NOMO-1 (cell line): ENCODE measurements around the gene UQCRQ.

Experiments used
- DNase-seq, 2 experiments: peaks; one replicate each; lab custom pipeline; 2025; ENCODE audit not compliant: unreplicated experiment in 2 of 2; lab: John Stamatoyannopoulos, UW

Gene UQCRQ

DNA sequence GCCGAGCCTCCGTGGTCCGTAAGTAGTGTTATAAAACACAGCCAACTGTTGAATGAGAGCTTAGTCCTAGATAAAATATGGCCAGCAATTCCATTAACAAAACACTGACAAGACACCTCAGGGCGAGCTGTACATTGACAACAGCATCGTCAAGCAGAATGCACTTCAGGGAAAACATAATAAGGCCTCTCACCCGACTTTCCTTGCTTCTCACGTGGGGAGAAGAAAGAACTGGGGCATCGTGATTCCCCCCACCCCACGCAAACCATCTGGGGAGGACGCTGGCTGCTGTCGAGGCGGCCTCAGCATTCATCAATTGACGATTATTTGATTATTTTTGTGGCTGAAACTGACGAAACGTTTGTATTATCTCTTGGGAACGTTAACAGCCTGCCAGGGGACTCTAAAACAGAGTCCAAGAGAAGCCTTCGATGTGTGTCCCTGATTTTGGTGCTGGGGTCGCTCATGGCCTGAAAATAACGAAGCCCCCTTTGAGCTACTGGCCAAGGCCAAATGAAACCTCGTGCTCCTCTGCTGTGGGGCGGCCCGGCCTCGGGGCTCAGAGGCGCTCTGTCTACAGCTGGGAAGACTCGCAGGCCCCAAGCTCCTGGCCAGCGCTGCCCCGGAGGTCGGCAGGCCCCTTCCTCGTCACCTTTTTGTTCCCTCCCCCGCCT, 637 bp upstream of the UQCRQ start:
- DNase-seq: peak in 1 of 2 experiments; percentile 73

DNA sequence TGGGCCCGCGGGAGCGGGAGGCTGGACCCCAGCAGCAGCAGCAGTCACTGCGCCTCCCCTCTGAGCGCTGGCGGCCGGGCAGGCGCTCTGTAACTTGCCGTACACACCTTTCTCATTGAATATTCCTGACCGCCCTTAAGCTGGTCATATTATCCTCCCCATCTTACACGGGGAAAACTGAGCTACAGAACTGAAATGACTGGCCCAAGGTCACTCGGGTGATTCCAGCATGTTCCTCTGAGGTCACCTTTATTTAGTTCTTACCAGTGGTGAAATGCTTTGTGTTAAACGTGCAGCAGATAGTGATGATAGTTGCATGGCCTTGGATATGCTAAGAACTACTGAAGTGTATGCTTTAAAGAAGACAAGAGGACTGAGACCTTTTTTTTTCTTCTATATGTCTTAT, 607 bp downstream of the UQCRQ start:
- no peak for DNase-seq

DNA sequence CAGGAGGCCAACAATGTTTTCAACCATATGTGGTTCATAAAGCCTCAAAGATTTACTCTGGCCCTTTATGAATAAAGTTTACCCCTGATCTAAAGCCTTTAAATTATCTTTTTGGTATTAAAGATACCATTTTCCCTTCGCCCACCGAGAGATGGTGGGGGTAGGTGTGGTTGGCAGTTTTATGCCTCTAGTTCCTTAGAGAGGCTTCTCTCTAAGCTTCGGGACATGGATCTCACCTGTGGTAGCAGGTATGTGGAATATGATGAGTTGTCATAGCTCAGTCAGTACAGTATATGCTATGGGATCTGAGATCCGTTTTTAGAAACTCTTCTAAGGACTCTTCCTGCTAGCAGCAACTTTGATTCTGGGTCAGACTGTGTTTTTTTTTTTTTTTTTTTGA, 2.3 kb downstream of the UQCRQ start:
- no peak for DNase-seq

GRCh38 chr5:132870801-132871200, 4.4 kb downstream of the UQCRQ start:
- DNase-seq: no peak

- no peak for DNase-seq
Observed at GRCh38 chr5:132871459-132872284, 5.2 kb downstream of the UQCRQ start.

DNA sequence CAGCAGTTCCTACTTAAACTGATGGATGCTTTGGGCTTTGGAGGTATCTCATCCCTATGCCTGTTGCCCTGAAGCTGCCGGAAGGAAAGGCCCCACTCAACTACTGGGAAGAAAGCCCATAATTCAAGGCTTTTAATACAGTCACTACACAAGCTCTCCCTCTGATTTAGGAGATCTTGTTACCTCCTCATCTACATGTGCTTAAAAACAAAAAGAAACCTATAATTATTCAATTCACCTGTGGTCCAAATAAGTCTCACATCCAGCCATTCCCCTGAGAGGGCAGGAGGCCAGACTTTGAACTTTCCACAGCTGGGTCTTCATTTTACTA, 6.3 kb downstream of the UQCRQ start:
- no peak for DNase-seq

- no peak for DNase-seq
Observed at GRCh38 chr5:132873119-132873929, 6.9 kb downstream of the UQCRQ start, which contains the start of gene LEAP2. TSS of gene LEAP2 (plus strand) at chr5:132873668. CDS start at chr5:132873695, 27 bp downstream.

- DNase-seq: no peak
Observed at GRCh38 chr5:132873930-132874271, 7.5 kb downstream of the UQCRQ start.

GRCh38 chr5:132876020-132876759, 9.7 kb downstream of the UQCRQ start:
- DNase-seq: no peak

DNA sequence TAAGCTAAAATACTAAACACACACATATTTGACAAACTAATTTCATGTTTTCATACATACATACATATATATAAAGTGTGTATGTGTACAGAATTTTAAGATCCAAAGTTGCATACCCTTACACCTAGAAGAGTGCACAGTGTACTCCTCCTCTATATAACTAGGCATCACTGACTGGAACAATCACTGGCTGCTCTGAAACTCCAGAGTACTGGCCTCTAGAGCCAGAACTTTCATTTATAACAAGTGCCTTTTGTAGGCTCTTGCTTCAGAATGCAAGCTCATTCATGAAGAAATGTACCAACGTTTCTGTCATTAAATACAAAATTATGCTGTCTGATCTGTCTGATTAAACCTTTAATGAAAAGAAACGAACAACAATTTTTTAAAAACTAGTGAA, 11.0 kb downstream of the UQCRQ start:
- no peak for DNase-seq

DNA sequence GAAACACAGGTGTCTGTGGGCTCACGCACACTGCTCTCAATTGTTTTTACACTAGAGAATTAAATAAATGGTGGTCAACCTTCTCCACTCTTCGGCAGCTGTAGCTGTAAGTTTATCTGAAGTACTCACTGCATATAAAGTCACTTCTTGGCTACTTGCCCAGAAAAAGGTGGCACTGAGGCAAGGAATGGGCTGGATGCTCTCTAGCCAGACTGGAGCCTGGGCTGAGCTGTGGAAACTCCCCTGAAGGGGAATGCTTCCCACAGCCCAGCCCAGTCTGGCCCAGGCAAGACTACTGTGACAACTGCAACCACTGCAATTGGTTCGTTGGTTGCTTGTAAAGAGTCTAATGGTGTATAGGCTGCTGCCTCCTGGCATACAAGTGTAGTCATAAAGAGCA, 11.5 kb downstream of the UQCRQ start:
- no peak for DNase-seq

GRCh38 chr5:132883261-132883834, 16.9 kb downstream of the UQCRQ start:
- DNase-seq: peak; percentile 41 to 84

DNA sequence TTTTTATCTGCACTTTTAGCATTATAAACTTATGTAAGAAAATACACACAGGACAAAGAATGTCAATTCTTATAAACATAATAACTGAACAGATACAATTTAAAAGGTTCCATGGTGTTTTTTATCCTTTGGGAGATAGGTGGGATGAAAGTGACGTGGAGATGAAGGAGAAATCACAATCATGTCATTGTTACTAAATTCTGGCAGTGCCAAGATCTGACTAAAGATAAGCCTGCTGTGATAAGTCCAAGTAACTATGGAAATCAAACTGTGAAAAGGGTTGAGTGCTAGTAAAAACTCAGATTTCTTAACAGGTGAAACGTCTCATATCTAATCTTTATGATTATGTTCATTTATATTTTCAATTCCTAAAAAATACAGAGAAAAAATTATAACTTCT, 18.1 kb downstream of the UQCRQ start:
- no peak for DNase-seq

DNA sequence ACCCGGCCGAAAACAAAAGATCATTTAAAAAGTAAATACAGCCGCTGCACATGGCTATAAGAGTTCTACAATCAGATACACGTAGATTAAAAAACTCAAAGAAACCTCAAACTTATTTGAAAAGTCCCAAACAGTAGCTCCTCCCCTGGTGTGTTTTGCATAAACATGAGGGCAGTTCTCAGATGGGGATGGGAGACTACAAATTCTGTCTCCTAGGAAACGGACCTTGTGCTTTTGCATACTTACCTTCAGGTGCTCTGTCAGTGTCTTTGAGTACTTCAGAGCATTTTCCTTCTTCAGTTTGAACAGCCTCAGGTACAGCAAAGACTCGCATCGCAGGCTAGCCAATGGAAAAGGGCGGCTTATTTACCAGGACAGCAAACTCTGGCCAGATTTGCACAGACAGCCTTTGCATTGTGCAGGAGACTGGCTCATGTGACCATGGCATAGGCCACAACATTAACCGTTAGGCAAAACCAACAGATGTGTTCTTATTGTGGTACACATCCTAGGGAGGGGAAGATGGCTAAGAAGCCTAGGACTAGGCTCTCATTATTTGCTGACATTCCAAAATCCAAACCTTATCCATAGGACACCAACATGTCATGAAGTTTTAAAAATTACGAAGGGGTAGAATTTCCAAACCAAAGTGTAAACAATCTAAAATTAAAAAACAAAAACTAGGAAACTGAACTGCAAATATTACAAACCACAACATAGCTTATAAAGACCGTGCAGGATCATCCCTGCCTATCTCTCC, 19.8 kb downstream of the UQCRQ start:
- no peak for DNase-seq

DNA sequence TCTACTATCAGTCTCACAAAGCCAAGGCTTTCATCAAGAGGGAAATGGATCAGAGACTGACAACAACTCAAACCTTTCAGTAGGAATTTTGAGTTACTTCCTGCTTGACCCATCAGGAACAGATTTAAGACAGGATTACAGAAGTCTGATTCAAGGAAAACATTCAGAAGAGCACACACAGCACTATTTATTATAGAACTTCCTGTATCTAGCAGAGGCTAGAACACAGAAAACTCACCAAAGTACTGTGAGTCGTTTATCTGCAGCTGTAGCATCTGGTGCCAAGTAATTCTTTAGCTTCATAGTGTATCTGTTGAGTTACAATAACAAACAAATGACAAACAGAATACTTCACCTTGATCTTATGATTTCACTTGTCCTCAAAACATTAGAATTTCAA, 20.8 kb downstream of the UQCRQ start:
- no peak for DNase-seq

DNA sequence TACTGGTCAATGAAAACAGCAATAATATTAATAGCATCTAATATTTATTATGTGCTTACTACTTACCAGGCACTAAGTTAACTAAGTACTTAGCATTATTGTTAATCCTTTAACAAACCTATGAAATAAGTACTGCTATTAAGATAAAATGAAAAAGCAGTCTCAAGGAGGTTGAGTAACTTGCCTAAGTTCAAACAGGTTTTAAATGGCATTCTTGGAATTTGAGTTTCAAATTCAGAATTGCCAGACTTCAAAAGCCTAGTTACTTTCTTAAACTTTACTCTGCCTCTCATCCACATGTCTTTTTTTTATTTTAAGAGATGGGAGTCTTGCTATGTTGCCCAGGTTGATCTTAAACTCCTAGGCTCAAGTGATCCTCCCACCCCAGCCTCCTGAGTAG, 23.1 kb downstream of the UQCRQ start:
- no peak for DNase-seq

DNA sequence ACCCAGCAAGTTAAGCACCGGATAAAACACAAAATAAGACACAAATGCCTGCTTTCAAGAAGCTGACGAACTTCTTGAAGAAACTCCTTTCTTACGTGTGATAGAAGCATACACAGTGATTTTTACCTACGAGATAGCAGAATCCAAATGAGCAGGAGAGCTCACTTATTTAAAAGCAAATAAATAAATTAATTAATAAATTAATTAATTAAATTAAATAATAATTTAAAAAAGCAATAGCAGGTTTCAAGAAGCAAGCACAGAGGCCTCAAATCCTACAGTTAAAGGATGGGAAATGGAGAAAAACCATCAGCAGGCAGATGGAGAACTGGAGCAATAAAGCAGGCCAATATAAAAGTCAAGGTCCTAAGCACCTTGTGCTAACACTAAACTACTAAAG, 24.4 kb downstream of the UQCRQ start:
- DNase-seq: no peak

DNA sequence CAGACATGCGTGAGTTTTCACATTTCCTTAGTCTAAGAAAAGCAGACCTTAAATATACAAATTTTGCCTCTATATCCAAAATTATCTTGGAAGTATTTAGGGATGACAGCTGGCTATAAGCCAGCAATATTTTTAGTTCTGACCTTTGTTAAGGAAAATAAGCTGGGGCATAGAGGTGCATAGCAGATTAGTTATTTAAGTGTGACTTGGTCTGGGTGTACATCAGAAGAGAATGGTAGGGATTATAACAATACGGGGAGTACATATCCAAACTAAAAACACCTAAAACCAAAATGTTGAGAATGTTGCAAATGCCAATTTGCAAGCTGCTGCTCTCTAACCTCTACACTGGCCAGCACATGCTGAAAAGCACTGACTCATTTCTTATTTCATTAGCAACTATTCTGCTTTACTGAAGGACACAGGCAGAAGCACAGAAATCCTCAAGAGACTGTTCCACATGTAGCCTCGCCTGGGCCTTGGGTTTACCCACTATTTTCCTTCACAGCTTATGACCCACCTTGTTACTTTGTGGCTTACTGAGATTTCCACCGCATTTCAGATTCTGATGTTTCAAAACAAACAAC, 29.4 kb downstream of the UQCRQ start:
- no peak for DNase-seq

DNA sequence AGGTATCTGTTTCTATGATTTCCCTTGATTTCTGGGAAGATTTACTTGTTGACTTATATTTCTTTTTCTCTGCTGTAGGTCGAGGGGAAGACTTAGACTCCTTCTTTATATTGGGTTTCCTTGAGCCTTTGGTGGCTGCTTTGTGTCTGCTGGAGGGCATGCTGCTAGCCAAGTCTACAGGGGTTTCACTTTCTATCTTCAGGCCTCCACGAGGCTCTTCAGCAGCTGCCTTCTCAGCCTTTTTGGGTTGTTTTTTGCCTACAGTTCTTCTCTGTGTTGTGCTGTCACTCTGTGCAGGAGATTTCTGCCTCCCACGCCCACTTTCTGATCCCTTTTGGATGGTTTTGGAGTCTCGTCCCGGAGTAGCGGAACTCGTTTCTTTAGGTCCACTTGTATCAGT, 30.2 kb downstream of the UQCRQ start:
- no peak for DNase-seq

GRCh38 chr5:132898094-132898493, 31.7 kb downstream of the UQCRQ start:
- DNase-seq: no peak
